ENCODE results near the gene MMP7.

DNA sequence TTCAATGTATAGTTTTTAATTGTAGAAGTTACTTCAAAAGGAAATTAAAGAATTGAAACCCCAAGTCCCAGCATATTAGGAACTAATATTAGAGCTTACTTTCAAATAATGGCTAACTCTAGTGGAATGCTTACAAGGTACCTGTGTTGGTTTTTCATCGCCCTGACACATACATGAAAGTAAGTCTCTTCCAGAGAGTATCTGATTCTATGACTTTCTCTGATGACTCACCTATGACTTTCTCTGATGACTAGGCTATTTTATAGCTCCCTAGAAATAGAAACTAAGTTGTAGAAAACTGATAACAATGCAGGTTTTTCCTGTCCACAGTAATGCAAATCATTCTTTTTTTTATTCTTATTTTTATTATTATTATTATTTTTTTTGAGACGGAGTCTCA lies 33.6 kb upstream of the MMP7 start:
- TF ChIP-seq POLR2A (IDR thresholded peaks at IDR 0.05; ENCODE audit: low read depth, low read length) (no peak), POLR2AphosphoS5 (IDR thresholded peaks at IDR 0.05; ENCODE audit: low read depth, low read length) (no peak), TAF1 (IDR thresholded peaks at IDR 0.05; ENCODE audit: borderline replicate concordance, low read depth, low read length) (no peak)

All from GM12892 (cell line).